Posterior cingulate gyrus (tissue), 11 donors: ENCODE results near the gene AP3S2.
A peak's percentile ranks its signal among the peaks of the same experiment; 100 is the strongest.
"Not testable (repeated sequence)": the region's sequence is repeated elsewhere in the genome, so short reads cannot be mapped to it uniquely, and the experiment has no call there.

Experiments
- DNase-seq, 10 donors: peaks; one replicate each; pipeline versions ENCODE4 v3.0.0 to v3.0.0-alpha.2; 2020 to 2021; ENCODE audit warnings: mixed read lengths in 3 of 10
- intact Hi-C: fragments of 100-400 bp; cut with DNase I; formaldehyde crosslinking; loops from one replicate; pipeline ENCODE4 v1.15.1; 2023

Gene AP3S2

GRCh38 chr15:89783861-89784685 is 109.7 kb downstream of the AP3S2 start:
- peak in 3 of 10 donors; percentile 31 to 65 (median 49) for DNase-seq
- intact Hi-C loops, result no loop called here

- peak in 3 of 10 donors; percentile 32 to 53 (median 35) for DNase-seq
- intact Hi-C loops, result no loop called here
Measured at GRCh38 chr15:89783111-89783860, 110.5 kb downstream of the AP3S2 start.

- intact Hi-C loops, result not testable (repeated sequence)
- DNase-seq, result peak in 2 of 10 donors; percentile 7 to 59
Measured at GRCh38 chr15:89782619-89782950, 111.2 kb downstream of the AP3S2 start.

GRCh38 chr15:89781891-89782618 is 111.7 kb downstream of the AP3S2 start:
- intact Hi-C loops, result no loop called here
- DNase-seq, result peak in 2 of 10 donors; percentile 38 to 49

GRCh38 chr15:89781055-89781454 is 112.7 kb downstream of the AP3S2 start:
- DNase-seq, result peak in 3 of 10 donors; percentile 6 to 53 (median 22)
- intact Hi-C loops, result no loop called here

GRCh38 chr15:89780601-89781000 is 113.2 kb downstream of the AP3S2 start:
- DNase-seq, result peak in 2 of 10 donors; percentile 6 to 36
- intact Hi-C loops, result no loop called here
